GM12891 (cell line): Measurements from ENCODE around the gene HMGB1.
A peak's percentile ranks its signal among the peaks of the same experiment; 100 is the strongest.

Experiments used
- DNase-seq: peaks from one replicate; pipeline ENCODE4 v3.0.0; 2011; ENCODE audit warnings: low spot score; ENCODE audit not compliant: insufficient read length
- FAIRE-seq: peaks from 2 replicates; lab custom pipeline; 2011; peaks lifted over from hg19 to GRCh38; lab: Jason Lieb, UNC
- PAX5 ChIP-seq: IDR thresholded peaks from 2 replicates; pipeline ENCODE4 v1.6.1; 2011; ENCODE audit warnings: low read length, moderate library complexity, mild to moderate bottlenecking; ENCODE audit not compliant: insufficient read depth, severe bottlenecking
- POLR2A ChIP-seq: IDR thresholded peaks from 2 replicates; pipeline ENCODE4 v1.6.1; 2011; ENCODE audit warnings: low read depth, low read length, control low read depth
- POLR2AphosphoS5 ChIP-seq: IDR thresholded peaks from 2 replicates; pipeline ENCODE4 v1.6.1; 2011; ENCODE audit warnings: low read depth, low read length, control low read depth
- POU2F2 ChIP-seq: IDR thresholded peaks from 2 replicates; pipeline ENCODE4 v1.6.1; 2011; ENCODE audit warnings: low read depth, mild to moderate bottlenecking, control low read depth, low read length, moderate library complexity
- SPI1 ChIP-seq: IDR thresholded peaks from 2 replicates; pipeline ENCODE4 v1.6.1; 2011; ENCODE audit warnings: low read depth, low read length, control low read depth
- TAF1 ChIP-seq: IDR thresholded peaks from 2 replicates; pipeline ENCODE4 v1.6.1; 2011; ENCODE audit warnings: low read depth, low read length, control low read depth

The HMGB1 gene

DNA sequence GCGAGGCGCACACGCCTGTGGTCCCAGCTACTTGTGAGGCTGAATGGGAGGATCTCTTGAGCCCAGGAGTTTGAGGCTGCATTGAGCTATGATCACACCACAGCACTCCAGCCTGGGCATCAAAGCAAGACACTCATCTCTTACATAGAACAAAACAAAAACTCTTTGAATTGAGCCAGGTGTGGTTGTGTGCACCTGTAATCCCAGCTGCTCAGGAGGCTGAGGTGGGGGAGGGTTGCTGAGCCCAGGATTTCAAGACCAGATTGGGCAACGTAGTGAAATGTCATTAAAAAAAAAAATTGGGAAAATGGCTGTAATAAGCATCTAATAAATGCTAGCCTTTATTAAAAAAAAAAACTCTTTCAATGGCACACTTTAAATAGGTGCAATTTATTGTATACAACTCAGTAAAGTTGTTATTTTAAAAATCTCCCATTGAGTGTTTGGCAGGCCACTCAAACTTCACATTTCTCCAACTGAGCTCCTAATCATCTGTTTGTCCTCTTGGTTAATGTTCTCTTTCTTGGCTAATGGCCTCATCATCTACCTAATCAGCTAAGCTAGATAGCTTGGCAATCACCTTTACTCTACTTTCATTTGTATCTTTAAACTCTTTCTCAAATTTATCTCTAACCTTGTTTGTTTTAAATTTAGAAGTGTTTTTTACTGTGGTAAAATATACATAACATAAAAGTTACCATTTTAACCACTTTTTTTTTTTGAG, 28.1 kb upstream of the HMGB1 start:
- FAIRE-seq (no peak), DNase-seq (no peak)
- TF ChIP-seq PAX5 = no peak
- TF ChIP-seq TAF1 = no peak
- TF ChIP-seq POLR2A = no peak
- no peak for TF ChIP-seq POU2F2
- no peak for TF ChIP-seq POLR2AphosphoS5
- TF ChIP-seq SPI1 = no peak

DNA sequence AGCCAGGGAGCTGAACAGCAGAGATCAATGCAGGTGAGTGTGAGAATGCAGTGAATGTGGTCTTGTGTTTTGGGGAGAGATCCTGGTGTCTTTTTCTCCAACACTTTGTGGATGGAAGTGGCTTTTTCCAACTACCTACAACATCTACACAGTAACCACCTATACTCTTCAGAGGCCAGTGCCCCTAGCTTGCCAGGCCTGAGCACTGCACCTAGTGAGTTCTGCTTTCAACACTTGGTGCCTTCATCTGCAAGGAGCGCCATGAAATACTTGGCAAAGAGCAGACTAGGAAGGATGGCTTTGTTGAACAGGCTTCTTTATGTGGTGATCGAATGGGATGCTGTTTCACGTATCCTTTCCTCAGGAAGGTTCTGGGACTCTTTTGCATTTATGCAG, 21.3 kb upstream of the HMGB1 start:
- DNase-seq (no peak), FAIRE-seq (no peak)
- no peak for TF ChIP-seq PAX5
- no peak for TF ChIP-seq TAF1
- TF ChIP-seq POLR2AphosphoS5 = no peak
- TF ChIP-seq POU2F2 = no peak
- no peak for TF ChIP-seq SPI1
- TF ChIP-seq POLR2A = no peak

DNA sequence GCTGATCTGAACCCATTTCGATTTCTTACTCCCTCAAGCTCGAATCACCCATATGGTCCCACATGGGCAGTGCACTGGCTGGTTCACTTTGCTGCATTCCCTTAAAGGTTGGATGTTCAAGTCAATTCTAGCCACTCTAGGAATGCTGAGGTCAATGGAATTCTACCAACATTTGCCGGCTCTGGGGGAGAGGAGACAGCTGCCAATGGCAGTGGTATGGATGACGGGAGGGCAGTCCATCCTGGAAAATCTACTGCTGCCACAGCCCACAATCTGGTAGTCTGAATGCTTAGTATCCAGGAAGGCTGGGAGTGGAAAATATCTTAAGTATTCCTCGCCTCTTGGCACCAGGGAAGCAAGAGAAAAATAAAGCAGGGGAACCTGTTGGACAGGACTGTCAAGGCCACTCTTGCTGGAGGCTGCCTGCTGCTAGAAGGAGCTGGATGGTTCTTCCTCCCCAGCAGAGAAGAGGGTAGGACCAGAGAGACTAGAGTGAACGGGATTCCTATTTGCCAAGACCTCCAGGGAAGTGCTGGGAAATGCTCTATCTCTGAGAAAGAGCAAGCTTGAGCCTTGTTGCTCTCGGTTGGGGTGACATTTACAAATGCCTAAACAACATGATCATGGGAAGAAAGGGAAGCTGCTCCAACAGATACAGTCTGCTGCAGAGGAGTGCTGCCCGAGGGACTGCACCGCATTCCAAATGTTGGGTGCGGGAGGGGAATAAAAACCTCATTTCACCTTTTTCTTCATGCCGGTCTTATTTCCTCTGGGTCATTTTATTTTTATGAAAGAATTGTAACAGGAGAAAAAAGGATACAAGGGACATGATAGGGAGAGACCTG, 20.7 kb upstream of the HMGB1 start:
- DNase-seq = no peak
- no peak for FAIRE-seq

DNA sequence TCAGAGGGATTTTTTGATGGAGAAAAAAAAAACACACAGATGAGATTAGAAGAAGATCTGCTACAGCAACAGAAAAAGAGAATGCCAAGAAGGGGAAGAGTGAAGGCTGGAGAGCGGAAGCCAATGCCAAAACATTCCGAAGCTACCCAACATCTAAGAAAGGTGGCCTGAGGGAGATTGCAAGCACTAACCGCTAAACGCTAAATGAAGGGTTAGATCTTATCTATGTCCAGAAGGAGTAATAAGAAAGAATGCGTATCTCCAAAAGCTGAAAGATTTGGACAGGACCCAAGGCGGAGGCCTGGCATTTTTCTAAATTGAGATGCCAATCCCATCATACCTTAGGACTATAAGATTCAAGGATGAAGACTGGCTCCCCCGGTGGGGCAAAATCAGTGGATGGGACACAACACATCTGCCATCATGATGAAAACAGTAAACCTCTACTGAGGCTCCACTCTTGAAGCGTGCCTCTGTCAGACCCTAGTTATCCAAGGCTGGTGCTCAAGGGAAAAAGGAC, 15.6 kb upstream of the HMGB1 start:
- DNase-seq (no peak), FAIRE-seq (no peak)
- TF ChIP-seq PAX5 (no peak), TAF1 (no peak), SPI1 (no peak)

More for the DNA sequence above, 20.7 kb upstream of the HMGB1 start:
- TF ChIP-seq POLR2AphosphoS5 = no peak
- no peak for TF ChIP-seq TAF1
- no peak for TF ChIP-seq POU2F2

DNA sequence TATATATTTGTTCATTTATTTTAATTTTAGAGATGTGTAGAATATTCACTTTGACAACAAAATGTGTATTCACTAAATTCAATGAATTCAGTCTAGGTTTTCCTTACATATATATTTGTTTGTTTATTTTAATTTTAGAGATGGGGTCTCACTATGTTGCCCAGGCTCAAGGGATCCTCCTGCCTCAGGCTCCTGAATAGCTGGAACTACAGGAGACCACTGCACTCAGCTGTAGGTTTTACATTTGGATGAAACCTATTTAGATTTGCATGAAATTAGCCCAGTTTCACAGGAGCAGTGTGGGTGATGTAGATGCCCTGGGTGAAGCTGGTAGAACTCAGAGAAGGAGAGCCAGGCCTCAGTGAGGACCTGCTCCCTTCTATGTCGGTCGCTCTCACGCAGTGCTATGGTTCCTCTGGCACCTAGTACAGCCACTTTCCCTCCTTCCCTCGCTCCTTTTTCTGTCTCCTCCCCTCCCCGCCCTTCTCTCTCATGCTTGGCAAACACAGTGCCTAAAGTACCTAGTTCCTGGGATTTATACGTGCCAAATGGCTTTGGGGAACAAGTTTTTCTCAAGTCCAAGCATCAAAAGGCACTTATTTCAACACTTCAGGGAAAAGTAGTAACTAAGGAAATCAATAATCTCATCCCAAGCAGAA, 14.7 kb upstream of the HMGB1 start:
- FAIRE-seq = no peak
- DNase-seq = no peak

DNA sequence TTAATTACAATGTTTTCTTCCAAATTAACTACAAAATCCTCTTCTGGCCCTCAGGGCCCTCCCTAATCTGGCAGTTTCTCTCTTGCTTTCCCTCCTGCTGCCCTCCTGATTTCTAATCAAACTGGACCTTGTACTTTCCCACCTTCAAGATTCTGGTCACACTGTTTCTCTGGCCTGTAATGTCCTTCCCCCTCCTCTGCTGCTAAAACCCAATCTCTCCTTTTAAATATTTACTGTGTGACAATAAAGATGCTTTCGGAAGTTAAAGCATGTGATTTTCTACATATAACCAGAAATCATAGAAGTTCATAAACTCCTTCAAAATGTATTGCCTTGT, 14.1 kb upstream of the HMGB1 start:
- DNase-seq = no peak
- no peak for TF ChIP-seq SPI1
- TF ChIP-seq PAX5 = no peak
- no peak for TF ChIP-seq POLR2A
- no peak for TF ChIP-seq POU2F2
- TF ChIP-seq TAF1 = no peak
- TF ChIP-seq POLR2AphosphoS5 = no peak
- no peak for FAIRE-seq

More for the DNA sequence above, 14.7 kb upstream of the HMGB1 start:
- TF ChIP-seq POU2F2 = no peak
- no peak for TF ChIP-seq TAF1
- no peak for TF ChIP-seq SPI1
- TF ChIP-seq POLR2AphosphoS5 = no peak
- TF ChIP-seq POLR2A = no peak
- TF ChIP-seq PAX5 = no peak

DNA sequence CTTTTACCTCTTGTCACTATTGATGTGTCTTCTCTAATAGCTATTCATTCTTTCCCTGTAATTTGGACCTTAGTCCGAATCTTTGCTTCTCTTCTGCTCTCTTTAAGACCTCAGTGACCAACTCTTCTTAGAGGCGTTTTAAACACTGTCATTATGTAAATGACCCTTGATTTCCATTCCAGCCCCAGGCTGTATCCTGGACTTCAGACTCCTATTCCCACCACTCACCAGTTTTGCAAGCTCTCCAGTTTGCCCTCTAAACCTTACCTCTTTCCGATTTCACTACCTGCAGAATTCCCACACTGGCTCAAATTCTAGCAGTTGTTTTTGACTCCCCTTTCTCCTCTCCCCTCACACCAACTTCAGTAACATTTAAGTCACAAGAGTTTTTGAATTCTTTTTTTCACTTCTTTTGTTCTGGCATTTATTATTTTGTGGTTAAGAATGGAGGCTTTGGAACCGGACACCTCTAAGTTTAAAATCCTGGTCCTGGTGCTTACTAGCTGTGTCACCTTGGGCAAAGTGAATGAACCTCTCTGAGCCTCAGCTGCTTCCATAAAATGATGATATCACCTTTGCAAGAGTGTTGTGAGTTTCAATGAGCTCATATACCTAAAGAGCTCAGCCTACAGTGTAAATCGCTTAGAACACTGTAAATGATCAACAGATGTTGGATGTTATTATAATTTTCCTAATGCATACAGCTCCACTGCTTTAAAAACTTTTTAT, 13.6 kb upstream of the HMGB1 start:
- DNase-seq (no peak), FAIRE-seq (no peak)
- TF ChIP-seq PAX5 (no peak), POU2F2 (no peak), POLR2AphosphoS5 (no peak), SPI1 (no peak), TAF1 (no peak), POLR2A (no peak)

DNA sequence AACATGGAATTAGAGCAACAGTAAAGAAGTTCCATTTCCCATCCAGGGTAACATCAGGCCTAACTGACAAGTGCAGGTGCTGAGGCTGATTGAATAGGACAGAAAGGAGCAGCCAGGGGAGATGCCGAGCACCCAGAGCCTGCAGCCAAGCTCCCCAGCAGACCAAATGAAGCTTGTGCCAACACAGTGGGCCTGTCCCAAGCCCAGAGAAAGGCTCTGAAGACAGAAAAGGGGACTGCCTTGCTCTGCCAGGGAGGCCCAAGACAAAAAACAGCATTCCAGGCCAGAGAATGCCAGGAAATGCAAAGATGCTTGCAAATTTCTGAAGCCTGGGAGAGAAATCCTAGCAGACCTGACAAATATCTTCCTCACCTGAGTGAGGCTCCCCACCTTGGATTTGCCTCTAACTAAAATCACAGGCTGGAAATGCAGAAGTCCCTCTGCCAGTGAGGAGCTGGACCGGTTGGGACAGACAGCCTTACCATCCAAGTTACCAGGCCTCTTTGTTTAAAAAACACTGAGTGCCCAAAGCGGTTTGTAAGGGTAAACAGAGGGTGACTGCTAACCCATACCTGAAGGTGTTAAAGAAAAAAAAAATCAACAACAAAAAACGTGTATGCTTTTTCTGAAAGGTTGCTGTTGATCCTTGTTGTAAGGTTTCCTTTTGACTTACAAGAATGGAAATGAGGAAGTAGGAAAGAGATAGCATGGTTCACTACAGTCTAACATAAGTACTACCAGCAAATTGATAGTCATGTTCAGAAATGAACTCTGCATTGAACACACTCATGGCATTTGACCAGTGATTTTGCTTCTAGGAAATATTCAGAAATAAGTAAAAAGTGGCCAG, 11.8 kb upstream of the HMGB1 start:
- DNase-seq (peak; percentile 17), FAIRE-seq (peak; percentile 92)
- TF ChIP-seq POLR2A (no peak), SPI1 (peak; percentile 95)
